SK-N-SH treated with all-trans-retinoic acid at 6 μM for 48 hours (cell line): ENCODE measurements around the gene SEC16A.

Experiments used
- ATAC-seq: fragments of 200-7000 bp; cut with Tn5 transposase; 3 replicates; pipeline ENCODE4 v1.9.1; 2020; ENCODE audit warnings: mild to moderate bottlenecking, moderate library complexity
- ARNTL ChIP-seq: fragments of 450-650 bp; formaldehyde crosslinking; IDR thresholded peaks from 2 replicates; pipeline ENCODE4 v1.5.0; 2020; ENCODE audit warnings: low read depth, mild to moderate bottlenecking, moderate library complexity, borderline replicate concordance
- BACH2 ChIP-seq: fragments of 250-450 bp; sonication (Bioruptor Pico); IDR thresholded peaks from 2 replicates; pipeline ENCODE4 v1.9.0; 2021; ENCODE audit warnings: mild to moderate bottlenecking, borderline replicate concordance
- CSDC2 ChIP-seq: fragments of 250-450 bp; sonication (Bioruptor Pico); IDR thresholded peaks from 2 replicates; pipeline ENCODE4 v1.5.0; 2020; ENCODE audit warnings: mild to moderate bottlenecking, moderate library complexity
- CSRNP3 ChIP-seq: fragments of 250-450 bp; sonication (Bioruptor Pico); IDR thresholded peaks from 2 replicates; pipeline ENCODE4 v1.5.1; 2021; ENCODE audit warnings: mild to moderate bottlenecking, moderate library complexity
- ESRRG ChIP-seq: fragments of 250-450 bp; sonication (Bioruptor Pico); IDR thresholded peaks from 2 replicates; pipeline ENCODE4 v1.6.1; 2021; ENCODE audit warnings: mild to moderate bottlenecking
- GLIS3 ChIP-seq: fragments of 250-450 bp; sonication (Bioruptor Pico); IDR thresholded peaks from 2 replicates; pipeline ENCODE4 v1.5.0; 2020; ENCODE audit warnings: mild to moderate bottlenecking, moderate library complexity
- ISL1 ChIP-seq: fragments of 250-450 bp; sonication (Bioruptor Pico); IDR thresholded peaks from 2 replicates; pipeline ENCODE4 v2.1.2; 2022; ENCODE audit warnings: mild to moderate bottlenecking, moderate library complexity
- OSR1 ChIP-seq: fragments of 250-450 bp; sonication (Bioruptor Pico); IDR thresholded peaks from 2 replicates; pipeline ENCODE4 v1.8.0; 2022; ENCODE audit warnings: moderate library complexity, mild to moderate bottlenecking, inconsistent platforms
- PATZ1 ChIP-seq: fragments of 250-450 bp; sonication (Bioruptor Pico); IDR thresholded peaks from 2 replicates; pipeline ENCODE4 v1.8.0; 2020; ENCODE audit warnings: mild to moderate bottlenecking, moderate library complexity, borderline replicate concordance
- PPARA ChIP-seq: fragments of 250-450 bp; sonication (Bioruptor Pico); IDR thresholded peaks from 2 replicates; pipeline ENCODE4 v1.5.0; 2020; ENCODE audit warnings: mild to moderate bottlenecking, borderline replicate concordance
- RARB ChIP-seq: fragments of 250-450 bp; sonication (Bioruptor Pico); IDR thresholded peaks from 2 replicates; pipeline ENCODE4 v1.8.0; 2021; ENCODE audit warnings: mild to moderate bottlenecking, moderate library complexity
- SNAI2 ChIP-seq: fragments of 250-450 bp; sonication (Bioruptor Pico); IDR thresholded peaks from 2 replicates; pipeline ENCODE4 v1.5.0; 2020; ENCODE audit warnings: mild to moderate bottlenecking, moderate library complexity
- TCF4 ChIP-seq: fragments of 250-450 bp; sonication (Bioruptor Pico); IDR thresholded peaks from 2 replicates; pipeline ENCODE4 v1.8.0; 2021; ENCODE audit warnings: mild to moderate bottlenecking, moderate library complexity, borderline replicate concordance
- TOX ChIP-seq: fragments of 250-450 bp; sonication (Bioruptor Pico); IDR thresholded peaks from 2 replicates; pipeline ENCODE4 v1.8.0; 2021; ENCODE audit warnings: mild to moderate bottlenecking, moderate library complexity, borderline replicate concordance
- TSHZ2 ChIP-seq: fragments of 250-450 bp; sonication (Bioruptor Pico); IDR thresholded peaks from 2 replicates; pipeline ENCODE4 v1.5.0; 2020; ENCODE audit warnings: mild to moderate bottlenecking, moderate library complexity
- ZC3H10 ChIP-seq: fragments of 250-450 bp; sonication (Bioruptor Pico); IDR thresholded peaks from 2 replicates; pipeline ENCODE4 v1.5.1; 2021; ENCODE audit warnings: mild to moderate bottlenecking, moderate library complexity
- ZFP3 ChIP-seq: fragments of 250-450 bp; sonication (Bioruptor Pico); IDR thresholded peaks from 2 replicates; pipeline ENCODE4 v1.5.0; 2020; ENCODE audit warnings: mild to moderate bottlenecking, moderate library complexity
- ZFP30 ChIP-seq: fragments of 450-650 bp; formaldehyde crosslinking; IDR thresholded peaks from 2 replicates; pipeline ENCODE4 v1.5.0; 2022; ENCODE audit warnings: mild to moderate bottlenecking, moderate library complexity
- ZNF565 ChIP-seq: fragments of 450-650 bp; formaldehyde crosslinking; conservative IDR thresholded peaks from 2 replicates; pipeline ENCODE4 v1.5.0; 2020; ENCODE audit warnings: low read depth, mild to moderate bottlenecking, moderate library complexity
- ZNF70 ChIP-seq: fragments of 450-650 bp; formaldehyde crosslinking; IDR thresholded peaks from 2 replicates; pipeline ENCODE4 v1.5.0; 2020; ENCODE audit warnings: mild to moderate bottlenecking, moderate library complexity
- ZNF8 ChIP-seq: fragments of 450-650 bp; formaldehyde crosslinking; IDR thresholded peaks from 2 replicates; pipeline ENCODE4 v1.5.0; 2020; ENCODE audit warnings: mild to moderate bottlenecking, moderate library complexity

The SEC16A gene

GRCh38 chr9:136451221-136451877 lies 31.5 kb downstream of the SEC16A start:
- no peak for ATAC-seq
- TF ChIP-seq PPARA = no peak
- TF ChIP-seq RARB = no peak
- TF ChIP-seq TOX = no peak
- no peak for TF ChIP-seq ISL1 (CRISPR knock-in tag)
- no peak for TF ChIP-seq ARNTL (CRISPR knock-in tag)
- TF ChIP-seq ZC3H10 = no peak

- no peak for ATAC-seq
- TF ChIP-seq ZNF70 (CRISPR knock-in tag) = no peak
- no peak for TF ChIP-seq BACH2
- TF ChIP-seq TCF4 (CRISPR knock-in tag) = no peak
- no peak for TF ChIP-seq ZFP3 (CRISPR knock-in tag)
- no peak for TF ChIP-seq TSHZ2
- TF ChIP-seq CSRNP3 = no peak
- TF ChIP-seq ZNF565 (CRISPR knock-in tag) = no peak
- no peak for TF ChIP-seq ESRRG (CRISPR knock-in tag)
- TF ChIP-seq RARB = no peak
- TF ChIP-seq ISL1 (CRISPR knock-in tag) = no peak
- no peak for TF ChIP-seq OSR1 (CRISPR knock-in tag)
- TF ChIP-seq ZNF8 (CRISPR knock-in tag) = no peak
- TF ChIP-seq CSDC2 (CRISPR knock-in tag) = no peak
Observed at GRCh38 chr9:136448655-136449054, 34.2 kb downstream of the SEC16A start.

GRCh38 chr9:136447173-136447778 lies 35.6 kb downstream of the SEC16A start:
- no peak for TF ChIP-seq ARNTL (CRISPR knock-in tag)
- TF ChIP-seq CSRNP3 = no peak
- TF ChIP-seq RARB = no peak
- no peak for TF ChIP-seq SNAI2 (CRISPR knock-in tag)
- no peak for TF ChIP-seq OSR1 (CRISPR knock-in tag)
- no peak for TF ChIP-seq TCF4 (CRISPR knock-in tag)
- no peak for TF ChIP-seq PATZ1 (CRISPR knock-in tag)
- no peak for TF ChIP-seq BACH2
- no peak for ATAC-seq

GRCh38 chr9:136445799-136446198 lies 37.0 kb downstream of the SEC16A start:
- ATAC-seq = no peak
- TF ChIP-seq TOX (no peak), ZNF70 (CRISPR knock-in tag) (no peak), SNAI2 (CRISPR knock-in tag) (no peak), ZFP3 (CRISPR knock-in tag) (no peak), ZNF565 (CRISPR knock-in tag) (no peak), ESRRG (CRISPR knock-in tag) (no peak), PATZ1 (CRISPR knock-in tag) (no peak), PPARA (no peak), ZFP30 (CRISPR knock-in tag) (no peak), RARB (no peak), GLIS3 (no peak), ZC3H10 (no peak), ARNTL (CRISPR knock-in tag) (no peak), ZNF8 (CRISPR knock-in tag) (no peak), TSHZ2 (no peak)
